ENCODE measurements around the gene C15orf61. TPM values are rescaled to one million over a fixed set of nuclear protein-coding genes. Genes with fewer than 3 reads are reported as not detected.
A peak's percentile ranks its signal among the peaks of the same experiment; 100 is the strongest.

C15orf61 gene
- total RNA-seq, 3 donors from 2014 or later (not counting 1 experiment from before 2014, with no cell fraction given): 8.7 to 16.4 (median 12.6) TPM

GRCh38 chr15:67560320-67560719 is 39.4 kb downstream of the C15orf61 start:
- no peaks in the 10 kb centered on the region for H3K9me3 Mint-ChIP-seq
- peaks cover 11% of the 10 kb centered on the region for H3K36me3 Mint-ChIP-seq
- H3K9me3 ChIP-seq (ENCODE audit: control insufficient read depth, insufficient read depth, low read length): no peaks in the 10 kb centered on the region
- H3K4me1 Mint-ChIP-seq: peaks cover 22 to 33% of the 10 kb centered on the region in 2 donors
- no CpG with 5 or more reads among the region's 1 CpG for WGBS (ENCODE audit: insufficient coverage)
- no peak overlapping the region for H3K4me3 ChIP-seq (ENCODE audit: low read length)
- TF ChIP-seq CTCF (IDR thresholded peaks at IDR 0.05): no peak
- H3K27me3 Mint-ChIP-seq (ENCODE audit: low read depth in 2 of 2): no peaks in the 10 kb centered on the region
- no peak overlapping the region for H3K27ac ChIP-seq (ENCODE audit: low read length)
- H3K36me3 ChIP-seq (ENCODE audit: control insufficient read depth, insufficient read depth, low read length): peaks cover 5% of the 10 kb centered on the region
- no peak overlapping the region for H3K27ac Mint-ChIP-seq
- no peaks in the 10 kb centered on the region for H3K27me3 ChIP-seq (ENCODE audit: control insufficient read depth, insufficient read depth, low read length)
- no peak for DNase-seq
- intact Hi-C loops (cut with micrococcal nuclease): no loop called here
- no peak overlapping the region for H3K4me3 Mint-ChIP-seq
- peaks cover 3% of the 10 kb centered on the region for H3K4me1 ChIP-seq (ENCODE audit: control insufficient read depth, insufficient read depth, low read length)
- no peak for ATAC-seq

GRCh38 chr15:67563092-67563491 is 42.2 kb downstream of the C15orf61 start:
- H3K9me3 Mint-ChIP-seq: no peaks in the 10 kb centered on the region
- DNase-seq (no peak), ATAC-seq (no peak)
- Histone ChIP-seq H3K36me3 (ENCODE audit: control insufficient read depth, insufficient read depth, low read length) (peaks cover 5% of the 10 kb centered on the region), H3K27ac (ENCODE audit: low read length) (no peak overlapping the region), H3K27me3 (ENCODE audit: control insufficient read depth, insufficient read depth, low read length) (no peaks in the 10 kb centered on the region), H3K9me3 (ENCODE audit: control insufficient read depth, insufficient read depth, low read length) (no peaks in the 10 kb centered on the region), H3K4me1 (ENCODE audit: control insufficient read depth, insufficient read depth, low read length) (peaks cover 4% of the 10 kb centered on the region), H3K4me3 (ENCODE audit: low read length) (no peak overlapping the region)
- no peak overlapping the region for H3K4me3 Mint-ChIP-seq
- H3K27me3 Mint-ChIP-seq (ENCODE audit: low read depth in 2 of 2): no peaks in the 10 kb centered on the region
- H3K27ac Mint-ChIP-seq: no peak overlapping the region
- no peak for TF ChIP-seq CTCF (IDR thresholded peaks at IDR 0.05)
- intact Hi-C loops (cut with micrococcal nuclease): no loop called here
- WGBS (ENCODE audit: insufficient coverage): 100% methylated on average over 2 of the region's 5 CpGs
- peaks cover 11% of the 10 kb centered on the region for H3K36me3 Mint-ChIP-seq
- H3K4me1 Mint-ChIP-seq: peaks cover 11 to 25% of the 10 kb centered on the region in 2 donors

- H3K9me3 ChIP-seq (ENCODE audit: control insufficient read depth, insufficient read depth, low read length): no peaks in the 10 kb centered on the region
- H3K27ac Mint-ChIP-seq: peak overlapping the region; percentile 13 to 37
Measured at GRCh38 chr15:67564021-67564967, 43.4 kb downstream of the C15orf61 start.

More at GRCh38 chr15:67564021-67564967, 43.4 kb downstream of the C15orf61 start:
- Mint-ChIP-seq H3K27me3 (ENCODE audit: low read depth in 2 of 2) (no peaks in the 10 kb centered on the region), H3K4me3 (no peak overlapping the region), H3K4me1 (peaks cover 9 to 20% of the 10 kb centered on the region in 2 donors), H3K36me3 (peaks cover 8% of the 10 kb centered on the region), H3K9me3 (no peaks in the 10 kb centered on the region)
- intact Hi-C loops (cut with micrococcal nuclease): no loop called here
- Histone ChIP-seq H3K27me3 (ENCODE audit: control insufficient read depth, insufficient read depth, low read length) (no peaks in the 10 kb centered on the region), H3K4me3 (ENCODE audit: low read length) (no peak overlapping the region), H3K36me3 (ENCODE audit: control insufficient read depth, insufficient read depth, low read length) (peaks cover 7% of the 10 kb centered on the region), H3K4me1 (ENCODE audit: control insufficient read depth, insufficient read depth, low read length) (peaks cover 4% of the 10 kb centered on the region), H3K27ac (ENCODE audit: low read length) (no peak overlapping the region)
- TF ChIP-seq CTCF (IDR thresholded peaks at IDR 0.05): no peak
- peak; percentile 42 to 70 (median 55) for ATAC-seq
- DNase-seq: no peak
- 95% methylated on average over 2 of the region's 2 CpGs for WGBS (ENCODE audit: insufficient coverage)
